Measurements from ENCODE around the gene LMCD1. TPM values are rescaled to one million over a fixed set of nuclear protein-coding genes. Genes with fewer than 3 reads are reported as not detected.

LMCD1 gene
- total and polyA plus RNA-seq, 4 donors = 33.6 to 179 (median 98.4) TPM

GRCh38 chr3:8506571-8507061 lies 5.0 kb downstream of the LMCD1 start:
- TF ChIP-seq CTCF (IDR thresholded peaks at IDR 0.05; ENCODE audit: control extremely low read depth, extremely low read depth) = no peak
- H3K36me3 ChIP-seq (ENCODE audit: control insufficient read depth in 4 of 4, insufficient read depth in 4 of 4, low read length in 4 of 4) = peaks cover 0 to 12% (median 6%) of the 10 kb centered on the region in 4 donors
- no peaks in the 10 kb centered on the region for H3K27me3 ChIP-seq (ENCODE audit: control insufficient read depth in 3 of 3, insufficient read depth in 3 of 3, low read length in 2 of 3)
- H3K9ac ChIP-seq (ENCODE audit: insufficient read depth in 1 of 2, low read length in 2 of 2) = peak overlapping the region in 1 of 2 donors; percentile 43
- peak overlapping the region; percentile 78 to 83 for H3K27ac ChIP-seq (ENCODE audit: low read depth in 1 of 2, low read length in 1 of 2)
- no peak overlapping the region for H3K4me3 ChIP-seq
- H3K9me3 ChIP-seq (ENCODE audit: control insufficient read depth in 4 of 4, insufficient read depth in 3 of 4, low read length in 3 of 4) = no peaks in the 10 kb centered on the region
- H3K4me1 ChIP-seq (ENCODE audit: control insufficient read depth in 5 of 5, insufficient read depth in 5 of 5, low read length in 5 of 5) = peaks cover 4 to 53% (median 44%) of the 10 kb centered on the region in 5 donors
- ATAC-seq (ENCODE audit: insufficient read depth, low FRiP score) = no peak
- no peak for DNase-seq
- WGBS, 2 donors = 39 to 61% methylated on average over 6 of the region's 6 CpGs

GRCh38 chr3:8507496-8507895 lies 5.9 kb downstream of the LMCD1 start:
- Histone ChIP-seq H3K27me3 (ENCODE audit: control insufficient read depth in 3 of 3, insufficient read depth in 3 of 3, low read length in 2 of 3) (no peaks in the 10 kb centered on the region), H3K36me3 (ENCODE audit: control insufficient read depth in 4 of 4, insufficient read depth in 4 of 4, low read length in 4 of 4) (peaks cover 0 to 15% (median 8%) of the 10 kb centered on the region in 4 donors), H3K4me1 (ENCODE audit: control insufficient read depth in 5 of 5, insufficient read depth in 5 of 5, low read length in 5 of 5) (peaks cover 4 to 51% (median 42%) of the 10 kb centered on the region in 5 donors), H3K4me3 (no peak overlapping the region), H3K27ac (ENCODE audit: low read depth in 1 of 2, low read length in 1 of 2) (no peak overlapping the region), H3K9me3 (ENCODE audit: control insufficient read depth in 4 of 4, insufficient read depth in 3 of 4, low read length in 3 of 4) (no peaks in the 10 kb centered on the region), H3K9ac (ENCODE audit: insufficient read depth in 1 of 2, low read length in 2 of 2) (no peak overlapping the region)
- TF ChIP-seq CTCF (IDR thresholded peaks at IDR 0.05; ENCODE audit: control extremely low read depth, extremely low read depth) = no peak
- 49 to 57% methylated on average over 3 of the region's 3 CpGs for WGBS, 2 donors
- DNase-seq = no peak
- ATAC-seq (ENCODE audit: insufficient read depth, low FRiP score) = no peak

DNA sequence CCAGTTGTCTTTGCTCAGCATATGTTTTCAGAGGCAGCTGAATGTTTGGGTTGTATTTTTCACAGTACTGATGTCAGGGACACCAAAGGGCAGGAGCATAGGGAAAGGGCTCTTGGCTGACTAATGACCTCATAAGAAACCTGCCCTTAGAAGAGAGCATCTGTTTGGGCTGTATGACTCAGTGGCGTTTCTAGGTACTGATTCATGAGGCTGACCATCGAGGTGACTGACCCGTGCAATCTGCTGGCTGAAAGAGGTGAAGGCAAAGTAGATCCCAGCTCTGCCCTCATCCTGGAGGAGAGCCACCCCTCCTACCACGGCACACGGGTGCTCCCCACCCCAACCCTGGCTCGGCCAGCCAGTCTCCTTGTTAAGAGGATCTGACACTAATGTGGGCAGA lies 8.3 kb downstream of the LMCD1 start:
- Histone ChIP-seq H3K4me1 (ENCODE audit: control insufficient read depth in 5 of 5, insufficient read depth in 5 of 5, low read length in 5 of 5) (peaks cover 5 to 28% (median 24%) of the 10 kb centered on the region in 5 donors), H3K27me3 (ENCODE audit: control insufficient read depth in 3 of 3, insufficient read depth in 3 of 3, low read length in 2 of 3) (no peaks in the 10 kb centered on the region), H3K27ac (ENCODE audit: low read depth in 1 of 2, low read length in 1 of 2) (peak overlapping the region; percentile 10 to 77), H3K4me3 (no peak overlapping the region), H3K36me3 (ENCODE audit: control insufficient read depth in 4 of 4, insufficient read depth in 4 of 4, low read length in 4 of 4) (peaks cover 0 to 22% (median 9%) of the 10 kb centered on the region in 4 donors), H3K9ac (ENCODE audit: insufficient read depth in 1 of 2, low read length in 2 of 2) (no peak overlapping the region), H3K9me3 (ENCODE audit: control insufficient read depth in 4 of 4, insufficient read depth in 3 of 4, low read length in 3 of 4) (no peaks in the 10 kb centered on the region)
- DNase-seq (no peak), ATAC-seq (ENCODE audit: insufficient read depth, low FRiP score) (peak; percentile 38)
- 72 to 77% methylated on average over 6 of the region's 6 CpGs for WGBS, 2 donors
- no peak for TF ChIP-seq CTCF (IDR thresholded peaks at IDR 0.05; ENCODE audit: control extremely low read depth, extremely low read depth)

GRCh38 chr3:8512234-8512633 lies 10.6 kb downstream of the LMCD1 start:
- H3K9ac ChIP-seq (ENCODE audit: insufficient read depth in 1 of 2, low read length in 2 of 2) = no peak overlapping the region
- H3K36me3 ChIP-seq (ENCODE audit: control insufficient read depth in 4 of 4, insufficient read depth in 4 of 4, low read length in 4 of 4) = peaks cover 0 to 27% (median 9%) of the 10 kb centered on the region in 4 donors
- no peak overlapping the region for H3K4me3 ChIP-seq
- no peaks in the 10 kb centered on the region for H3K9me3 ChIP-seq (ENCODE audit: control insufficient read depth in 4 of 4, insufficient read depth in 3 of 4, low read length in 3 of 4)
- peaks cover 0 to 13% (median 6%) of the 10 kb centered on the region in 5 donors for H3K4me1 ChIP-seq (ENCODE audit: control insufficient read depth in 5 of 5, insufficient read depth in 5 of 5, low read length in 5 of 5)
- DNase-seq = no peak
- no peak for ATAC-seq (ENCODE audit: insufficient read depth, low FRiP score)
- WGBS, 2 donors = 99 to 100% methylated on average over 1 of the region's 1 CpG
- H3K27ac ChIP-seq (ENCODE audit: low read depth in 1 of 2, low read length in 1 of 2) = no peak overlapping the region
- TF ChIP-seq CTCF (IDR thresholded peaks at IDR 0.05; ENCODE audit: control extremely low read depth, extremely low read depth) = no peak
- no peaks in the 10 kb centered on the region for H3K27me3 ChIP-seq (ENCODE audit: control insufficient read depth in 3 of 3, insufficient read depth in 3 of 3, low read length in 2 of 3)
